ENCODE measurements around the gene LST1.

Gene LST1

GRCh38 chr6:31581434-31582229 is 4.4 kb upstream of the LST1 start:
- Histone ChIP-seq H3K56ac (ENCODE audit: low read length) (peak overlapping the region; percentile 93), H3K36me3 (ENCODE audit: control insufficient read depth, insufficient read depth, low read length) (no peaks in the 10 kb centered on the region), H2BK5ac (ENCODE audit: low read length) (peak overlapping the region; percentile 62), H3K4me3 (ENCODE audit: low read length) (peak overlapping the region; percentile 89), H3K18ac (ENCODE audit: low read length) (peak overlapping the region; percentile 91), H3K4me2 (ENCODE audit: low read length) (peak overlapping the region; percentile 94), H3K27me3 (ENCODE audit: insufficient read depth, low read length, poor library complexity) (no peaks in the 10 kb centered on the region), H3K23ac (ENCODE audit: low read length) (peak overlapping the region; percentile 48), H3K79me2 (ENCODE audit: control insufficient read depth, insufficient read depth, low read length) (no peaks in the 10 kb centered on the region), H4K5ac (ENCODE audit: low read length) (no peak overlapping the region), H3K27ac (ENCODE audit: low read depth, low read length) (no peak overlapping the region), H3K9ac (ENCODE audit: low read length) (peak overlapping the region; percentile 93), H3K79me1 (ENCODE audit: low read length) (no peaks in the 10 kb centered on the region), H4K8ac (ENCODE audit: low read depth, low read length) (no peak overlapping the region), H2AK5ac (ENCODE audit: low read length) (no peak overlapping the region), H3K4ac (ENCODE audit: low read depth, low read length) (peak overlapping the region; percentile 46), H2BK15ac (replicated peaks; ENCODE audit: low read depth) (no peak overlapping the region), H3K4me1 (ENCODE audit: control insufficient read depth, low read depth, low read length) (peaks cover 5% of the 10 kb centered on the region), H2BK120ac (ENCODE audit: low read depth, low read length) (no peak overlapping the region)
- WGBS (ENCODE audit: extremely low coverage, insufficient coverage, low lambda C conversion rate) = no CpG with 5 or more reads among the region's 21 CpGs
- no peak for DNase-seq

- no peak within 1 kb of the TSS for H2AK5ac ChIP-seq (ENCODE audit: low read length)
- no peaks in the 10 kb centered on the region for H3K27me3 ChIP-seq (ENCODE audit: insufficient read depth, low read length, poor library complexity)
- no peak within 1 kb of the TSS for H4K5ac ChIP-seq (ENCODE audit: low read length)
- H2BK15ac ChIP-seq (replicated peaks; ENCODE audit: low read depth) = no peak within 1 kb of the TSS
- H3K4ac ChIP-seq (ENCODE audit: low read depth, low read length) = peak within 1 kb of the TSS; percentile 46
- peak within 1 kb of the TSS; percentile 91 for H3K18ac ChIP-seq (ENCODE audit: low read length)
- H3K56ac ChIP-seq (ENCODE audit: low read length) = peak within 1 kb of the TSS; percentile 93
- H3K23ac ChIP-seq (ENCODE audit: low read length) = peak within 1 kb of the TSS; percentile 48
- DNase-seq = no peak
- no peak within 1 kb of the TSS for H3K27ac ChIP-seq (ENCODE audit: low read depth, low read length)
- H2BK120ac ChIP-seq (ENCODE audit: low read depth, low read length) = no peak within 1 kb of the TSS
- peak within 1 kb of the TSS; percentile 62 for H2BK5ac ChIP-seq (ENCODE audit: low read length)
- H3K4me2 ChIP-seq (ENCODE audit: low read length) = peak within 1 kb of the TSS; percentile 94
- peaks cover 5% of the 10 kb centered on the region for H3K4me1 ChIP-seq (ENCODE audit: control insufficient read depth, low read depth, low read length)
- no CpG with 5 or more reads among the region's 3 CpGs for WGBS (ENCODE audit: extremely low coverage, insufficient coverage, low lambda C conversion rate)
- H3K36me3 ChIP-seq (ENCODE audit: control insufficient read depth, insufficient read depth, low read length) = no peaks in the 10 kb centered on the region
- no peaks in the 10 kb centered on the region for H3K79me2 ChIP-seq (ENCODE audit: control insufficient read depth, insufficient read depth, low read length)
- H3K79me1 ChIP-seq (ENCODE audit: low read length) = no peaks in the 10 kb centered on the region
- H3K4me3 ChIP-seq (ENCODE audit: low read length) = peak within 1 kb of the TSS; percentile 89
- H4K8ac ChIP-seq (ENCODE audit: low read depth, low read length) = no peak within 1 kb of the TSS
- peak within 1 kb of the TSS; percentile 93 for H3K9ac ChIP-seq (ENCODE audit: low read length)
These were observed 3.8 kb upstream of the LST1 start, which contains the start of gene LTB for GRCh38 chr6:31582230-31582643. LTB (minus strand) TSS chr6:31582424; CDS start chr6:31582417, 7 bp downstream.

- no peak overlapping the region for H3K4me2 ChIP-seq (ENCODE audit: low read length)
- no peaks in the 10 kb centered on the region for H3K27me3 ChIP-seq (ENCODE audit: insufficient read depth, low read length, poor library complexity)
- no peaks in the 10 kb centered on the region for H3K79me2 ChIP-seq (ENCODE audit: control insufficient read depth, insufficient read depth, low read length)
- no peaks in the 10 kb centered on the region for H3K79me1 ChIP-seq (ENCODE audit: low read length)
- H3K23ac ChIP-seq (ENCODE audit: low read length) = no peak overlapping the region
- no peak overlapping the region for H3K9ac ChIP-seq (ENCODE audit: low read length)
- no peak overlapping the region for H2BK5ac ChIP-seq (ENCODE audit: low read length)
- H4K5ac ChIP-seq (ENCODE audit: low read length) = no peak overlapping the region
- H3K36me3 ChIP-seq (ENCODE audit: control insufficient read depth, insufficient read depth, low read length) = no peaks in the 10 kb centered on the region
- no peak overlapping the region for H2BK120ac ChIP-seq (ENCODE audit: low read depth, low read length)
- no peak overlapping the region for H4K8ac ChIP-seq (ENCODE audit: low read depth, low read length)
- DNase-seq = peak; percentile 70
- H3K56ac ChIP-seq (ENCODE audit: low read length) = no peak overlapping the region
- H3K18ac ChIP-seq (ENCODE audit: low read length) = no peak overlapping the region
- peaks cover 3% of the 10 kb centered on the region for H3K4me1 ChIP-seq (ENCODE audit: control insufficient read depth, low read depth, low read length)
- no peak overlapping the region for H3K4ac ChIP-seq (ENCODE audit: low read depth, low read length)
- no peak overlapping the region for H2BK15ac ChIP-seq (replicated peaks; ENCODE audit: low read depth)
- no CpG with 5 or more reads among the region's 2 CpGs for WGBS (ENCODE audit: extremely low coverage, insufficient coverage, low lambda C conversion rate)
- H2AK5ac ChIP-seq (ENCODE audit: low read length) = no peak overlapping the region
- no peak overlapping the region for H3K27ac ChIP-seq (ENCODE audit: low read depth, low read length)
- no peak overlapping the region for H3K4me3 ChIP-seq (ENCODE audit: low read length)
These were observed 586 bp upstream of the LST1 start for GRCh38 chr6:31585491-31585890.

- WGBS (ENCODE audit: extremely low coverage, insufficient coverage, low lambda C conversion rate) = no CpG with 5 or more reads among the region's 9 CpGs
These were observed 663 bp downstream of the LST1 start for GRCh38 chr6:31586599-31587281.

GRCh38 chr6:31587791-31588777 is 2.0 kb downstream of the LST1 start:
- no peak overlapping the region for H3K4me3 ChIP-seq (ENCODE audit: low read length)
- H4K8ac ChIP-seq (ENCODE audit: low read depth, low read length) = no peak overlapping the region
- no peak overlapping the region for H2BK5ac ChIP-seq (ENCODE audit: low read length)
- H3K27ac ChIP-seq (ENCODE audit: low read depth, low read length) = no peak overlapping the region
- no peak overlapping the region for H2BK120ac ChIP-seq (ENCODE audit: low read depth, low read length)
- H3K79me2 ChIP-seq (ENCODE audit: control insufficient read depth, insufficient read depth, low read length) = no peaks in the 10 kb centered on the region
- no peaks in the 10 kb centered on the region for H3K36me3 ChIP-seq (ENCODE audit: control insufficient read depth, insufficient read depth, low read length)
- H2BK15ac ChIP-seq (replicated peaks; ENCODE audit: low read depth) = no peak overlapping the region
- no peak overlapping the region for H2AK5ac ChIP-seq (ENCODE audit: low read length)
- peak overlapping the region; percentile 80 for H3K23ac ChIP-seq (ENCODE audit: low read length)
- H3K4ac ChIP-seq (ENCODE audit: low read depth, low read length) = no peak overlapping the region
- no peak overlapping the region for H3K9ac ChIP-seq (ENCODE audit: low read length)
- DNase-seq = no peak
- no peak overlapping the region for H3K18ac ChIP-seq (ENCODE audit: low read length)
- H3K56ac ChIP-seq (ENCODE audit: low read length) = no peak overlapping the region
- no peaks in the 10 kb centered on the region for H3K27me3 ChIP-seq (ENCODE audit: insufficient read depth, low read length, poor library complexity)
- H4K5ac ChIP-seq (ENCODE audit: low read length) = no peak overlapping the region
- no peaks in the 10 kb centered on the region for H3K4me1 ChIP-seq (ENCODE audit: control insufficient read depth, low read depth, low read length)
- no peak overlapping the region for H3K4me2 ChIP-seq (ENCODE audit: low read length)
- WGBS (ENCODE audit: extremely low coverage, insufficient coverage, low lambda C conversion rate) = no CpG with 5 or more reads among the region's 12 CpGs
- no peaks in the 10 kb centered on the region for H3K79me1 ChIP-seq (ENCODE audit: low read length)

More at GRCh38 chr6:31586599-31587281, 663 bp downstream of the LST1 start:
- Histone ChIP-seq H3K79me2 (ENCODE audit: control insufficient read depth, insufficient read depth, low read length) (no peaks in the 10 kb centered on the region), H3K9ac (ENCODE audit: low read length) (no peak overlapping the region), H2BK15ac (replicated peaks; ENCODE audit: low read depth) (no peak overlapping the region), H3K18ac (ENCODE audit: low read length) (no peak overlapping the region), H3K4me3 (ENCODE audit: low read length) (no peak overlapping the region), H2BK5ac (ENCODE audit: low read length) (no peak overlapping the region), H3K27me3 (ENCODE audit: insufficient read depth, low read length, poor library complexity) (no peaks in the 10 kb centered on the region), H3K4me1 (ENCODE audit: control insufficient read depth, low read depth, low read length) (peaks cover 2% of the 10 kb centered on the region), H3K27ac (ENCODE audit: low read depth, low read length) (no peak overlapping the region), H2AK5ac (ENCODE audit: low read length) (no peak overlapping the region), H3K4ac (ENCODE audit: low read depth, low read length) (no peak overlapping the region), H3K23ac (ENCODE audit: low read length) (no peak overlapping the region), H4K5ac (ENCODE audit: low read length) (no peak overlapping the region), H3K79me1 (ENCODE audit: low read length) (no peaks in the 10 kb centered on the region), H3K36me3 (ENCODE audit: control insufficient read depth, insufficient read depth, low read length) (no peaks in the 10 kb centered on the region), H3K56ac (ENCODE audit: low read length) (no peak overlapping the region), H4K8ac (ENCODE audit: low read depth, low read length) (no peak overlapping the region), H3K4me2 (ENCODE audit: low read length) (no peak overlapping the region), H2BK120ac (ENCODE audit: low read depth, low read length) (no peak overlapping the region)
- DNase-seq = no peak
